Upper lobe of left lung (tissue), 4 donors: Measurements from ENCODE around the gene DZANK1.

Experiments used
- CTCF ChIP-seq, 6 experiments: fragments of 450-650 bp in 4 of 6; fragments of 200-600 bp in 2 of 6; sonication (generic) in 2 of 6; IDR thresholded peaks; one replicate each; pipeline ENCODE4 v1.5.1; 2016 to 2019; ENCODE audit warnings: antibody characterized with exemption in 6 of 6
- EP300 ChIP-seq, 4 donors: sonication (generic); formaldehyde crosslinking; IDR thresholded peaks; one replicate each; pipeline ENCODE4 v1.5.1; 2017; ENCODE audit warnings: antibody characterized with exemption in 4 of 4, control low read depth in 2 of 4
- POLR2A ChIP-seq, 4 donors: fragments of 450-650 bp; IDR thresholded peaks; one replicate each; pipeline ENCODE4 v1.5.1; 2016 to 2017; ENCODE audit warnings: antibody characterized with exemption in 4 of 4, mild to moderate bottlenecking in 2 of 4

GRCh38 chr20:18443886-18444285 lies 22.9 kb downstream of the DZANK1 start:
- TF ChIP-seq EP300 (IDR thresholded peaks at IDR 0.05) (no peak), CTCF (IDR thresholded peaks at IDR 0.05) (no peak), POLR2A (IDR thresholded peaks at IDR 0.05) (no peak)
